Suprapubic skin (tissue), 4 donors: ENCODE measurements around the gene CPXM2.

ENCODE experiments used
- CTCF ChIP-seq, 2 donors: fragments of 200-600 bp in 1 of 2; fragments of 450-650 bp in 1 of 2; sonication (generic) in 1 of 2; IDR thresholded peaks; one replicate each; pipeline ENCODE4 v1.5.1; 2016 to 2019; ENCODE audit warnings: antibody characterized with exemption in 2 of 2, mild to moderate bottlenecking in 1 of 2, moderate library complexity in 1 of 2
- EP300 ChIP-seq: sonication (generic); formaldehyde crosslinking; IDR thresholded peaks from one replicate; pipeline ENCODE4 v1.6.1; 2017; ENCODE audit warnings: antibody characterized with exemption
- POLR2A ChIP-seq, 2 donors: fragments of 450-650 bp; IDR thresholded peaks; one replicate each; pipeline ENCODE4 v1.6.1; 2017; ENCODE audit warnings: antibody characterized with exemption in 2 of 2, mild to moderate bottlenecking in 2 of 2, moderate library complexity in 2 of 2
- POLR2AphosphoS5 ChIP-seq, 3 donors: sonication (generic); formaldehyde crosslinking; IDR thresholded peaks; one replicate each; pipeline ENCODE4 v1.6.1; 2017; ENCODE audit warnings: antibody characterized with exemption in 3 of 3

- TF ChIP-seq POLR2AphosphoS5 (IDR thresholded peaks at IDR 0.05) = no peak
- TF ChIP-seq POLR2A (IDR thresholded peaks at IDR 0.05) = no peak
- no peak for TF ChIP-seq CTCF (IDR thresholded peaks at IDR 0.05)
- no peak for TF ChIP-seq EP300
Observed at GRCh38 chr10:123746061-123746460, 145.5 kb downstream of the CPXM2 start.
